OCI-LY1 (cell line): ENCODE results near the gene FAM111A.

ENCODE experiments used
- H2AFZ ChIP-seq: fragments of 200-600 bp; sonication (generic), shearing (Covaris generic); 2 replicates; pipeline ENCODE4 v1.6.0; 2014; ENCODE audit warnings: antibody characterized with exemption, mild to moderate bottlenecking, low read length
- H3F3A ChIP-seq: fragments of 200-600 bp; sonication (generic), shearing (Covaris generic); 2 replicates; pipeline ENCODE4 v1.6.0; 2014; ENCODE audit warnings: mild to moderate bottlenecking, antibody characterized with exemption, low read length, moderate library complexity; ENCODE audit not compliant: insufficient read depth
- H3K27ac ChIP-seq: fragments of 200-600 bp; sonication (generic); 2 replicates; pipeline ENCODE4 v1.5.1; 2014; ENCODE audit warnings: low read length, mixed run types, mild to moderate bottlenecking, low read depth; ENCODE audit not compliant: poor library complexity, severe bottlenecking
- H3K27me3 ChIP-seq: fragments of 200-600 bp; sonication (generic); 2 replicates; pipeline ENCODE4 v1.6.0; 2014; ENCODE audit warnings: antibody characterized with exemption, mild to moderate bottlenecking, low read length, moderate library complexity; ENCODE audit not compliant: insufficient read depth
- H3K36me3 ChIP-seq: fragments of 200-600 bp; sonication (generic); 2 replicates; pipeline ENCODE4 v1.6.1; 2014; ENCODE audit warnings: mild to moderate bottlenecking, antibody characterized with exemption, low read length, moderate library complexity, mixed read lengths; ENCODE audit not compliant: insufficient read depth
- H3K4me1 ChIP-seq: fragments of 200-600 bp; sonication (generic); 2 replicates; pipeline ENCODE4 v1.5.1; 2014; ENCODE audit warnings: mild to moderate bottlenecking, low read length, moderate library complexity; ENCODE audit not compliant: insufficient read depth, severe bottlenecking
- H3K4me2 ChIP-seq: fragments of 200-600 bp; sonication (generic), shearing (Covaris generic); 2 replicates; pipeline ENCODE4 v1.6.1; 2014; ENCODE audit warnings: low read length
- H3K4me3 ChIP-seq: fragments of 200-600 bp; sonication (generic); 2 replicates; pipeline ENCODE4 v1.5.1; 2014; ENCODE audit warnings: low read length, low read depth, mild to moderate bottlenecking, mixed read lengths; ENCODE audit not compliant: poor library complexity, severe bottlenecking
- H3K79me2 ChIP-seq: fragments of 200-600 bp; shearing (Covaris generic); 2 replicates; pipeline ENCODE4 v1.6.1; 2016; ENCODE audit warnings: mixed run types, low read length, mixed read lengths; ENCODE audit not compliant: insufficient read depth
- H3K9ac ChIP-seq: fragments of 200-600 bp; sonication (generic), shearing (Covaris generic); 2 replicates; pipeline ENCODE4 v1.6.1; 2014; ENCODE audit warnings: mild to moderate bottlenecking, low read length, mixed read lengths
- H3K9me2 ChIP-seq: fragments of 200-600 bp; sonication (generic), shearing (Covaris generic); 2 replicates; pipeline ENCODE4 v1.6.1; 2014; ENCODE audit warnings: low read depth, mild to moderate bottlenecking, low read length, mixed read lengths
- H3K9me3 ChIP-seq: fragments of 200-600 bp; shearing (Covaris generic); 2 replicates; pipeline ENCODE4 v1.6.1; 2014; ENCODE audit warnings: low read length, mixed read lengths
- H4K20me1 ChIP-seq: fragments of 200-600 bp; sonication (generic), shearing (Covaris generic); 2 replicates; pipeline ENCODE4 v1.6.0; 2016; ENCODE audit warnings: mild to moderate bottlenecking, low read length; ENCODE audit not compliant: insufficient read depth
- EZH2 ChIP-seq: fragments of 200-600 bp; sonication (generic), shearing (Covaris generic); IDR thresholded peaks from 2 replicates; pipeline ENCODE4 v1.8.0; 2017; ENCODE audit warnings: borderline replicate concordance, mixed run types, mild to moderate bottlenecking, antibody characterized with exemption, low read length, moderate library complexity, mixed read lengths
- TF ChIP-seq, protein P1 (sequence below): fragments of 200-600 bp; sonication (generic), shearing (Covaris generic); IDR thresholded peaks from 2 replicates; pipeline ENCODE4 v1.5.1; 2017; ENCODE audit warnings: mild to moderate bottlenecking, antibody characterized with exemption, low read length, moderate library complexity, mixed read lengths

Gene FAM111A

DNA sequence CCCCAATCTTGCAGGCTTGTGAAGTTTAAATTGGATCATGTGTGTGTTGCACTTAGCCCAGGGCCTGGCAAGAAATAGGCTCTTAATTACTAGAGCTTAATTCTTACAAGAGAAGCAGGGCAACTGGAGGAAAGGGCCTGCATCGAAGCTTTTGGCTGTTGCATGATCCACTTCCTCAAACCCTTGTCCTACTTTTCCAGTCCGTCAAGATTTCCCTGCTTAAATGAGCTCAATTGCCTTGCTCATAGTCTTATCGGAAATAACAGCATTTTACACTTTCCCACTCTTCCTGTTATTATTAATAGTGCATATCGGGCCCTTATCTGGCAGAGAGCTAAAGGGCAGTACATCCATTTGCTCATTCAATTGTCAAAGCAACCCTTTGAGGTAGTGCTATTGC is 47.3 kb downstream of the FAM111A start:
- TF ChIP-seq EZH2 = no peak
- TF ChIP-seq, protein P1, sequence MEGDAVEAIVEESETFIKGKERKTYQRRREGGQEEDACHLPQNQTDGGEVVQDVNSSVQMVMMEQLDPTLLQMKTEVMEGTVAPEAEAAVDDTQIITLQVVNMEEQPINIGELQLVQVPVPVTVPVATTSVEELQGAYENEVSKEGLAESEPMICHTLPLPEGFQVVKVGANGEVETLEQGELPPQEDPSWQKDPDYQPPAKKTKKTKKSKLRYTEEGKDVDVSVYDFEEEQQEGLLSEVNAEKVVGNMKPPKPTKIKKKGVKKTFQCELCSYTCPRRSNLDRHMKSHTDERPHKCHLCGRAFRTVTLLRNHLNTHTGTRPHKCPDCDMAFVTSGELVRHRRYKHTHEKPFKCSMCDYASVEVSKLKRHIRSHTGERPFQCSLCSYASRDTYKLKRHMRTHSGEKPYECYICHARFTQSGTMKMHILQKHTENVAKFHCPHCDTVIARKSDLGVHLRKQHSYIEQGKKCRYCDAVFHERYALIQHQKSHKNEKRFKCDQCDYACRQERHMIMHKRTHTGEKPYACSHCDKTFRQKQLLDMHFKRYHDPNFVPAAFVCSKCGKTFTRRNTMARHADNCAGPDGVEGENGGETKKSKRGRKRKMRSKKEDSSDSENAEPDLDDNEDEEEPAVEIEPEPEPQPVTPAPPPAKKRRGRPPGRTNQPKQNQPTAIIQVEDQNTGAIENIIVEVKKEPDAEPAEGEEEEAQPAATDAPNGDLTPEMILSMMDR = no peak
- no peaks in the 10 kb centered on the region for H4K20me1 ChIP-seq
- H3K27me3 ChIP-seq = no peaks in the 10 kb centered on the region
- no peaks in the 10 kb centered on the region for H3K9me2 ChIP-seq
- no peaks in the 10 kb centered on the region for H3K9me3 ChIP-seq
- peaks cover 6% of the 10 kb centered on the region for H3K4me1 ChIP-seq
- H3K79me2 ChIP-seq = no peaks in the 10 kb centered on the region
- no peaks in the 10 kb centered on the region for H3F3A ChIP-seq
- H3K36me3 ChIP-seq = no peaks in the 10 kb centered on the region
- H3K9ac ChIP-seq = no peak overlapping the region
- H2AFZ ChIP-seq = no peak overlapping the region
- H3K4me3 ChIP-seq = no peak overlapping the region
- no peak overlapping the region for H3K4me2 ChIP-seq
- no peak overlapping the region for H3K27ac ChIP-seq

DNA sequence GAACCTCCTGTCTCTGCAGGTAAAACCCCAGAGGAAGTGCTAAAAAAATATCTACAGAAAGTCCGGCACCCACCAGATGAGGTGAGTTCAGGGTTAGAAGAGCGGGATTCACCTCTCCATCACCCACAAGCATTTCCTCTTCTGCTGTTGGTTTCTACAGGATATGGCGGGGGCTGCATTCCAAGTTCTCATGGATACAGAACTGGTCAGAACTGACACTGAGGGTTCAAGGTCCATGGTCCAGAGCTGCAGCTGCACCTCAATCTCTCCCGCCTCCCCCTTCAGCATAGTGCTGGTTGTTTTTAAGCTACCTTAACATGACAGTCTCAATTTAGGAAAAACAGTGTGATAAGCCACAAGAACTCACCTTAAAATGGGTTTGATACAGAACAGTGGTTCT is 48.4 kb downstream of the FAM111A start:
- Histone ChIP-seq H3K79me2 (no peaks in the 10 kb centered on the region), H3K27ac (no peak overlapping the region), H3K27me3 (no peaks in the 10 kb centered on the region), H4K20me1 (no peaks in the 10 kb centered on the region), H3K9ac (no peak overlapping the region), H3K36me3 (no peaks in the 10 kb centered on the region), H3K9me3 (no peaks in the 10 kb centered on the region), H3K9me2 (no peaks in the 10 kb centered on the region), H3K4me3 (no peak overlapping the region), H3F3A (no peaks in the 10 kb centered on the region), H2AFZ (no peak overlapping the region), H3K4me1 (peaks cover 5% of the 10 kb centered on the region), H3K4me2 (no peak overlapping the region)
- no peak for TF ChIP-seq EZH2
- TF ChIP-seq, protein P1 = no peak

DNA sequence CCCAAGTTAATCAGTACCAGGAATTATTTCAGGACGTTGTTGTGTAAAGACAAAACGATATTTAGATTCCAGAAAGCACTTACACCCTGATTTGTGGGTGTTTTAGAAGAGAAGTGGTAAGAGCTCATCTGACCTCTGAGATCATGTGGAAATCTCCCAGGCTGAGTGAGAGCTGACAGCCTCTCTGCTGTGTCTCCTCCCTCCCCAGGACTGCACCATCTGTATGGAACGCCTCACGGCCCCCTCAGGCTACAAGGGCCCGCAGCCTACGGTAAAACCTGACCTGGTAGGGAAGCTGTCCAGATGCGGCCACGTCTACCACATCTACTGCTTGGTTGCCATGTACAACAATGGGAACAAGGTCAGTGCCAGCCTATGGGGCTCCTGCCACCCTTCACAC is 49.2 kb downstream of the FAM111A start:
- TF ChIP-seq, protein P1 = no peak
- TF ChIP-seq EZH2 = no peak
- no peaks in the 10 kb centered on the region for H3F3A ChIP-seq
- H2AFZ ChIP-seq = no peak overlapping the region
- H3K9me2 ChIP-seq = no peaks in the 10 kb centered on the region
- no peak overlapping the region for H3K4me2 ChIP-seq
- H4K20me1 ChIP-seq = no peaks in the 10 kb centered on the region
- H3K36me3 ChIP-seq = no peaks in the 10 kb centered on the region
- no peaks in the 10 kb centered on the region for H3K79me2 ChIP-seq
- no peak overlapping the region for H3K4me3 ChIP-seq
- H3K27me3 ChIP-seq = no peaks in the 10 kb centered on the region
- H3K9me3 ChIP-seq = no peaks in the 10 kb centered on the region
- no peaks in the 10 kb centered on the region for H3K4me1 ChIP-seq
- H3K27ac ChIP-seq = no peak overlapping the region
- no peak overlapping the region for H3K9ac ChIP-seq
